Measurements from ENCODE around the gene RNF217. TPM values are rescaled to one million over a fixed set of nuclear protein-coding genes. Genes with fewer than 3 reads are reported as not detected.

The RNF217 gene
- total and polyA plus RNA-seq, 2 of the 8 experiments (the other 6 are each of a cell fraction or from before 2014, with no cell fraction given) = 2.0 to 8.9 TPM

GRCh38 chr6:124956018-124956417, 6.2 kb upstream of the RNF217 start:
- no peak overlapping the region for H2BK12ac ChIP-seq (ENCODE audit: low read depth, low read length)
- no peak overlapping the region for H3K9ac ChIP-seq (replicated peaks in 1 of 4; ENCODE audit: extremely low read depth in 1 of 4, low read depth in 3 of 4, low read length in 3 of 4)
- H2AFZ ChIP-seq (ENCODE audit: low read length) = no peak overlapping the region
- H3K4me1 ChIP-seq (replicated peaks in 1 of 4; ENCODE audit: control insufficient read depth in 3 of 4, insufficient read depth in 4 of 4, low read length in 3 of 4) = peaks cover 0 to 4% (median 0%) of the 10 kb centered on the region in 4 experiments; a peak in 1 of 7 replicates
- no peak overlapping the region for H3K4me2 ChIP-seq (ENCODE audit: insufficient read depth in 1 of 2, low read depth in 2 of 2, low read length in 2 of 2)
- no peak for DNase-seq (ENCODE audit: low read depth in 1 of 2, low spot score in 2 of 2)
- H3K36me3 ChIP-seq (ENCODE audit: control insufficient read depth in 2 of 4, insufficient read depth in 4 of 4, low read length in 3 of 4) = no peaks in the 10 kb centered on the region
- H2AK5ac ChIP-seq (ENCODE audit: low read depth, low read length) = no peak overlapping the region
- no peaks in the 10 kb centered on the region for H3K23me2 ChIP-seq (ENCODE audit: low read depth, low read length)
- H4K20me1 ChIP-seq (replicated peaks in 1 of 2; ENCODE audit: control insufficient read depth in 1 of 2, insufficient read depth in 2 of 2, low read length in 2 of 2) = peaks cover 0 to 1% of the 10 kb centered on the region in 2 experiments
- no peak for FAIRE-seq
- H2BK120ac ChIP-seq (replicated peaks; ENCODE audit: low read depth, low read length) = no peak overlapping the region
- H3K27me3 ChIP-seq (replicated peaks in 1 of 4; ENCODE audit: control insufficient read depth in 3 of 4, extremely low read depth in 1 of 4, insufficient read depth in 3 of 4, low read length in 3 of 4) = no peaks in the 10 kb centered on the region
- H3K4ac ChIP-seq (replicated peaks; ENCODE audit: insufficient read length, low read depth, low read length) = no peak overlapping the region
- no peaks in the 10 kb centered on the region for H3K79me2 ChIP-seq (ENCODE audit: control insufficient read depth in 1 of 2, insufficient read depth in 2 of 2, low read length in 2 of 2)
- WGBS, 2 experiments (ENCODE audit: extremely low coverage in 1 of 2, insufficient coverage in 1 of 2, insufficient read length in 1 of 2, insufficient replicate concordance in 2 of 2, low coverage in 1 of 2, low lambda C conversion rate in 2 of 2, missing lambda C conversion rate in 1 of 2) = 82% methylated on average over 6 of the region's 6 CpGs; no CpG with 5 or more reads in 1 of the 2 experiments
- no peak overlapping the region for H3K18ac ChIP-seq (ENCODE audit: extremely low read depth, low read length)
- ChIA-PET CTCF (ENCODE audit: partially characterized antibody) (interaction anchor here (0.6 kb wide), 1 partner anchor 58 kb away, joined by 4 read pairs; no protein-coding TSS in a partner anchor), POLR2A (ENCODE audit: partially characterized antibody) (no interaction called here)
- no peak overlapping the region for H3K4me3 ChIP-seq (ENCODE audit: extremely low read depth in 1 of 4, insufficient read depth in 2 of 4, low read depth in 3 of 4, low read length in 4 of 4)
- H4K5ac ChIP-seq (ENCODE audit: insufficient read length, low read depth, low read length) = no peak overlapping the region
- no peak overlapping the region for H2BK15ac ChIP-seq (ENCODE audit: low read length)
- no peak overlapping the region for H2BK5ac ChIP-seq (ENCODE audit: low read depth, low read length)
- no peak overlapping the region for H3K23ac ChIP-seq (ENCODE audit: insufficient read length)
- H3K27ac ChIP-seq (ENCODE audit: low read depth, low read length) = no peak overlapping the region
- H3K56ac ChIP-seq (replicated peaks; ENCODE audit: insufficient read length, low read depth, low read length) = no peak overlapping the region
- H3K9me3 ChIP-seq (ENCODE audit: insufficient read depth in 2 of 2, low read depth in 1 of 2, low read length in 1 of 2) = 0 out of 4 replicates have a peak, but pooled peaks cover 0 to 3% of the 10 kb centered on the region in 2 experiments
- H4K91ac ChIP-seq (replicated peaks; ENCODE audit: insufficient read length, low read length) = no peak overlapping the region
- H4K8ac ChIP-seq (ENCODE audit: extremely low read depth, insufficient read depth, low read length) = no peak overlapping the region
- no peaks in the 10 kb centered on the region for H3K79me1 ChIP-seq (ENCODE audit: low read depth, low read length)
- no peak overlapping the region for H2BK20ac ChIP-seq (ENCODE audit: low read length)
- no peak overlapping the region for H3K14ac ChIP-seq (ENCODE audit: insufficient read length)

All from H1 (cell line).